ENCODE measurements around the gene OR6C75. TPM values are rescaled to one million over a fixed set of nuclear protein-coding genes. Genes with fewer than 3 reads are reported as not detected.
"Not testable (repeated sequence)": the region's sequence is repeated elsewhere in the genome, so short reads cannot be mapped to it uniquely, and the experiment has no call there.

Gene OR6C75
- polyA plus RNA-seq (2014; cell fraction: cytosol; rRNA removed) = not detected in 2 replicates
- polyA plus RNA-seq (2014; cell fraction: nucleus; rRNA removed) = not detected in 2 replicates

GRCh38 chr12:55362675-55363074 lies at the start of gene OR6C75:
Gene OR6C75, plus strand, starts transcription at chr12:55362975. Its CDS starts 2,136 bp downstream, at chr12:55365111.
- no peak for DNase-seq (ENCODE audit: low spot score)

GRCh38 chr12:55314043-55314442 lies 48.7 kb upstream of the OR6C75 start, which contains the start of gene OR6C1:
Gene OR6C1, plus strand, starts transcription at chr12:55314343. Its CDS starts 6,257 bp downstream, at chr12:55320600.
- DNase-seq (ENCODE audit: low spot score) = no peak

DNA sequence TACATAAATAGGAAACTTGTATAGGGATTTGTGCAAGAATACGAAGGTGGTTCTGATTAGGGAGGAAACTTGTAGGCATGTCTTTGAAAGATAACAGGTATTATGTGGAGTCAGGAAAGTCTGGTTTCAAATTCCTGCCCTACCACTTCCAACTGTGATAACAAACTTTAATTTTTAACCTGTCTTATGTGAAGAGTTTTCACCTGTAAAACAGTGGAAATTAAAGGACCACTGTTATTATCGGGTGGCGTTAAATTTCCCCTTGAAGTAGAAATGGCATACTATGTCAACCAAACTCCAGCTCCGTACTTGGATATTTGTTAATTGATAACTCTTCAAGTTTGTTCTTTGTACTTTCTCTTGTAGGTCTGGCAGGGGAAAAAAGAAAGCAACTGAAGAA lies 42.6 kb upstream of the OR6C75 start:
- no peak for DNase-seq (ENCODE audit: low spot score)

DNA sequence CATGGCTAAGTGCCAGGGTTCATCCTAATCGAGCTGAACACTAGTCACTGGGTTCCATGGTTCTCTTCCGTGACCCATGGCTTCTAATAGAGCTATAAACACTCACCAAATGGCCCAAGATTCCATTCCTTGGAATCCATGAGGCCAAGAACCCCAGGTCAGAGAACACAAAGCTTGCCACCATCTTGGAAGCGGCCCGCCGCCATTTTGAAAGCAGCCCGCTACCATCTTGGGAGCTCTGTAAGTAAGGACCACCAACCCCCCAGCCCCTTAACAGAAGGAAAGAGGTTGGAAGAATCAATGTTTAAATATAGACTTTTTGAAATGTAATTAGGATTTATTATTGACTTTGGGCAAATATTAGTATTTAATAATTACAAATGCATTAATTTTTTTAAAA lies 37.0 kb upstream of the OR6C75 start:
- not testable (repeated sequence) for DNase-seq (ENCODE audit: low spot score)

DNA sequence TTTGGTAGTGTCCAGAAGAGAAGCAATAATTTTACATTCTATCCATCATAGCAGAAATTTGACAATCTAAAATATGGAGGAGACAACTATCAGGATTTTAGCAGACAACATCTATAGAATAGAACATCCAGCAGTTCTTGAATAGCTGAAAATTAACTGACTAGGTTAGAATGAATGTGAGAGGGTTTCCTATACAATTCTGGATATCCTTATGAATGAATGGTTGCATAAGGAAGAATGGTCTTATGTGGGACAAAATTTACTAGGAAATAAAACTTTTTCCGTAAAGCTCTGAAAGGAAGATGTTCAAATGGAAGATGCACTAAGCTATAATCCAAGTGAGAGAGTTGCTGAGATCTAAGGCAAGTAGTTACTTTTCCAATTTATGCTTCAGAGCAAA lies 32.3 kb upstream of the OR6C75 start, which contains the start of gene OR6C3:
TSS of gene OR6C3 (plus strand) at position 301 of the 400 bp plus-strand sequence. CDS start 955 bp downstream, outside the sequence.
- no peak for DNase-seq (ENCODE audit: low spot score)

DNA sequence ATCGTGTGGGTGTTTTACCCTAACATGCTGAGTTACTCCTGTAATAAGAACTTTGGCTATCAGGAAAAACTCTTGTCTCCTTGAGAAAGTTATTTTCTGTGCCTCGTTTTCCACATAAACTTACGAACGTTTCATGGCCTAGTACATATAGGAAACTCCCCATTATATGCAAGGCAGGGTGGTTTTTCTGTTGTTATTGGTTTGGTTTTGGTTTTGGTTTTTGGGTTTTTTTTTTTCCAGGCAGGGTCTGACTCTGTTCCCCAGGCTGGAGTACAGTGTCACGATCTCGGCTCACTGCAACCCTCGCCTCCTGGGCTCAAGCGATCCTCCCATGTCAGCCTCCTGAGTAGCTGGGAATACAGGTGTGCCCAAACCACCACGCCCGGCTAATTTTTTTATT lies 26.8 kb upstream of the OR6C75 start:
- no peak for DNase-seq (ENCODE audit: low spot score)

DNA sequence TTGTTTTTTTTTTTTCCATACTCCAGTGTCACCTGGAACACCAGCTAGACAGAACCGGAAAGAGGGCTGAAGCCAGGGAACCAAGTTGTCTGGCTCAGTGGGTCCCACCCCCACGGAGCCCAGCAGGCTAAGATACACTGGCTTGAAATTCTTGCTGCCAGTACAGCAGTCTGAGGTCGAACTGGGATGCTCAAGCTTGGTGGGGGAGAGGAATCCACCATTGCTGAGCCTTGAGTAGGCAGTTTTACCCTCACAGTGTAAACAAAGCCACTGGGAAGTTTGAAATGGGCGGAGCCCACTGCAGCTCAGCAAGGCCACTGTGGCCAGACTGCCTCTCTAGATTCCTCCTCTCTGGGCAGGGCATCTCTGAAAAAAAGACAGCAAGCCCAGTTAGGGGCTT lies 7.4 kb upstream of the OR6C75 start:
- not testable (repeated sequence) for DNase-seq (ENCODE audit: low spot score)

DNA sequence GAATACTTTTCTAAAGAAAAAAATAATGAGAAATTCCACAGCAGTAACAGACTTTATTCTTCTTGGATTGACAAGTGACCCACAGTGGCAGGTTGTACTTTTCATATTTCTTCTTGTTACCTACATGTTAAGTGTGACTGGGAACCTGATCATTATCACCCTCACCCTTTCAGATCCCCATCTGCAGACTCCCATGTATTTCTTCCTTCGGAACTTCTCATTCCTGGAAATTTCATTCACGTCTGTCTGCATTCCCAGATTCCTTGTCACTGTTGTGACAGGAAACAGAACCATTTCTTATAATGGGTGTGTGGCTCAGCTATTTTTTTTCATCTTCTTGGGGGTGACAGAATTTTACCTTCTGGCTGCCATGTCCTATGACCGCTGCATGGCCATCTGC lies 2.3 kb downstream of the OR6C75 start:
- no peak for DNase-seq (ENCODE audit: low spot score)

DNA sequence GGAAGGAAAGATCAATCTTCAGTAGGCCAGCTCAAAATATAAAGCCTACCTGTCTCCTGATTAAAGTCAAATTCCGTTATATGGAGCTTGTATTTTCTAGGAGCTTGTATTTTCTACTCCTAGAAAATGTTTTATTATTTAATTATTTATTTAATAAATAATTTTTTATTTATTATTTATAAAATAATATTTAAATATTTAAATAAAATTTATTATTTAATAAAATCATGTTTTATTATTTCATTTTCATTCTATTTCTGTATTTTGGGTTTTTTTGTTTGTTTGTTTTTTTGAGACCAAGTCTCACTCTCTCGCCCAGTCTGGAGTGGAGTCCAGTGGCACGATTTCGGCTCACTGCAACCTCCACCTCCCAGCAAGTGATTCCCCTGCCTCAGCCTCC lies 9.7 kb downstream of the OR6C75 start:
- DNase-seq (ENCODE audit: low spot score) = no peak

DNA sequence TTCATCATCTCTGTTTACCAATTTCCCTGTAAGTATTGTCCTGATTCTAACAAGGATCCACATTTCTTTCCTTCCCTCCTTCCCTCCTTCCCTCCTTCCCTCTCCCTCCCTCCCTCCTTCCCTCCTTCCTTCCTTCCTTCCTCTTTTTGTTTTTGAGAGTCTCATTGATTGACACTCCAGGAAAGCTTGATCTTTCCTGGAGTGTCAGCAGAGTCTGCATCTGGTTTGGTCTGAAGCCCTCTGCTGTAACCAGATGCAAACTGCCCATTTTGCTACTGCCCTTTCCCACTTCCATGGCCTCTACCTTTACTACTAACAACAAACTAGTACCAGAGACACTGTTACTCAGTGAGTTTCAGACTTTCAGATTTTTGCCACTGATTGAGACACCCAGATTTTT lies 23.1 kb downstream of the OR6C75 start:
- DNase-seq (ENCODE audit: low spot score) = no peak

DNA sequence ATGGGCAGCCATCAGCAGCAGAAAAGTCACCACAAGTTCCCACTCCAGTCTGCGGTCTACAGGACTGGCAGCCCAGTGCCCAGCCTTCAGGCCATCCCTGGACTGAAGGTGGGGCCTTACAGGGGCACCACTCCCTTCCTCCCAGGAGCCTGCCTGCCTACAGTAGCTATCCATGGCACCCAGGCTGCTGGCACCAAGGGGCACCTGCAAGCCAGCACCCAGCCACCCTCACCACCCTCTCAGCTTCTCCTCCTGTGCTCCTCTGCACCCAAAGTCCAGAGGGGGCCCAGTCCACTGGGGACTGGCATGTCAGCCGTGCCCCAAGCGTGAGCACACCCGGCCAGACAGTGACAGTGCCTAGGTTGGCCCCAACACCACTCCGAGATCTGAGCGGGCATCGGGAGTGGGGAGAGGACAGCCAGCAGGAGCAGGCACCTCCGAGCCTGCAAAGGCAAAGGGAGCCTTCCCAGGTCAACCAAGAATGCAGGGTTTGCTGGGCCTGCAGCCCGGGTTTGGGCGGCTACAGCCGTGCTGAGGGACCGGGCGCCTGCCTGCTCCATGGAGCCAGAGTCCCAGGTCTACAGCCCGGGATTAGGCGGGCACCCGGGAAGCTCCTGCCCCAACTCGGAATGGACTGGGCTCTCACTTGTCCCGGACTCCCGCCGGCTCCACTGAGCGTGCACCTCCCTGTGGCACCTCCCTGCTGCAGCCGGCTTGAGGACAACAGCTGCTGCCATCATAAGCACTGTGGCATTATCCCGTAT lies 29.4 kb downstream of the OR6C75 start:
- no peak for DNase-seq (ENCODE audit: low spot score)

DNA sequence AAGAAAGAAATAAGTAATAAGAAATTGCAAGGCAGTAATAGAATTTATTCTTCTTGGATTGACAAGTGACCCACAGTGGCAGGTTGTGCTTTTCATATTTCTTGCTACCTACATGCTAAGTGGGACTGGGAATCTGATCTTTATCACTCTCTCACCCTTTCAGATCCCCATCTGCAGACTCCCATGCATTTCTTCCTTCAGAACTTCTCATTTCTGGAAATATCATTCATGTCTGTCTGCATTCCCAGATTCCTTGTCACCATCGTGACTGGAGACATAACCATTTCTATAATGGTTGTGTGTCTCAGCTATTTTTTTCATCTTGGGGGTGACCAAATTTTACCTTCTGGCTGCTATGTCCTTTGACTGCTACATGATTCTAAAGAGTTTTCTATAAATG lies 33.6 kb downstream of the OR6C75 start:
- no peak for DNase-seq (ENCODE audit: low spot score)

GRCh38 chr12:55400229-55400628 lies 37.5 kb downstream of the OR6C75 start, which contains the start of gene OR6C65:
Gene OR6C65, plus strand, starts transcription at chr12:55400529. Its CDS starts 0 bp downstream, at chr12:55400529.
- no peak for DNase-seq (ENCODE audit: low spot score)

- DNase-seq (ENCODE audit: low spot score) = no peak
Measured at GRCh38 chr12:55407866-55408265, 45.1 kb downstream of the OR6C75 start.

- not testable (repeated sequence) for DNase-seq (ENCODE audit: low spot score)
Measured at GRCh38 chr12:55409133-55409532, 46.4 kb downstream of the OR6C75 start.

DNA sequence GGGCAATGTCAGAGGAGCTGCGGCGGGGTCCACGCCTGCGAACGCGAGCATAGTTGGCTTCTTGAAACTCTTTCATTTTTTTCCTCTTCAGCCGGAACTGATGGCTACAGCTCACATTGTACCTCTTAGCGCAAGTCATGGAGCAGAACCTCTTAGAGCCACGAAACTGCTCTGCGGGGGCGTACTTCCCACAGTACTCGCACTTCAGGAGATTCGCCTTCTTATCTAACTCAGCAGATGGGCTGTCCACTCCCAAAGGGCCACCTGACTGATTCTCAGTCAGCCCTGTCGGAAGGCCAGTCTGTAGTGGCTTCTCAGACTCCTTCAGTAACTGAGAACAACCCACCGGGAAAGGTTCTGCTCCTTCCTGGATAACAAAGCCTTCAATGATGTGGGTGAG lies 49.4 kb downstream of the OR6C75 start:
- DNase-seq (ENCODE audit: low spot score) = not testable (repeated sequence)

DNA sequence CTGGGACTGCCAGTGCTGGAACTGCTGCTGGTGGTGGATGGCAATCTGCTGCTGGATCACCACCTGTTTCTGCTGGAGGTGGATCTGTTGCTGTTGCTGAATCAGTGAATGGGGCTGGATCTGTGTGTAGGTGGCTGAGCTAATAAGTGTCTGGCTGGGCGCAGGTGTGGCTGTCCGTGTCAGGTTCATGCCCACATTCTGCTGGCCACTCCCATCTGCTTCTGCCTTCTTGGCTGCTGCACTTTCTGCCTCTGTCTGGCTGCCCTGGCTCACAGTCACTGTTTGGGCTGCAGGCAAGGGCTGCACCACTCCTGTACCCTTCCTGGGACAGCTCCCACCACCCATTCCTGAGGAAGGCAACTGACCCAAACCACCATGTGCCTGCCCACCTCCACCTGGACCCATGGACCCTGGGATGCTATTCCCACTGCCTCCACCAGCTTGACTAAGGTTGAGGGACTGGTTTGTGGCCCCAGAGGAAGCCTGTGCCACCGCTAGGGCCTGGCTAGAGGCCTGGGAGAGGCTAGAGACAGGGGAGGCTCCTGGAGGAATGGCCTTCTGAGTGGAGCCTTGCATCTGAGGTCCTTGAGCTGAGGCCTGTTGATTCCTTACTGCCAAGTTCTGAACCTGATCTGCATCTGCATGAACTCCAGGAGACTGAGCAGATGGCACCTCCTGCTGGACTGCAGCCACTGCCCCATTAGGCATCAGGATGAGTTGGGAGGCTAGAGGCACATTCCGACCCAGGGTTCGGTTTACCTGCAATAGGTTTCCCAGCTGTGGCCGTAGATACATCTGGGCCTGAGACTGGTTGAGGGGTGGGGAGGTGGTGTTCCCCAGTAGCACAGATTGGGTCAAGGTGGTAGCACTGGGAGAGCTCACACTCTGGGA lies 51.0 kb downstream of the OR6C75 start:
- DNase-seq (ENCODE audit: low spot score) = not testable (repeated sequence)

GRCh38 chr12:55414396-55414823 lies 51.6 kb downstream of the OR6C75 start:
- DNase-seq (ENCODE audit: low spot score) = not testable (repeated sequence)

DNA sequence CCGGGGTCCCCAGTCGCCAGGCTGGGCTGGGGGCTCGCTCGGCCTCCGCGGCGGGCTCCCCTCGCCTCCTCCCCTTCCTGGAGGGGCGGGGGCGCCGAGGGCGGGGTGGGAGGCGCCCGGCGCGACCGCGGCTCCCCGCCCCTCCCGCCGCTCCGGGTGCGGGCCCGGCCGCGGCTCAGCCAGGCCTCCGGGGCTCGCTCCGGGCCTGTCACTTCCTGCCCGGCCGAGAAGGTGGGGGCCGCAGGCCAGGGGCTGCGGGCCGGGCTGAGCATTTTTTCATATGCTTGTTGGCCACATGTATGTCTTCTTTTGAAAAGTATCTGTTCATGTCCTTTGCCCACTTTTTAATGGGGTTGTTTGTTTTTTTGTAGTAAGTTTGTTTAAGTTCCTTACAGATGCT lies 52.1 kb downstream of the OR6C75 start:
- not testable (repeated sequence) for DNase-seq (ENCODE audit: low spot score)

DNA sequence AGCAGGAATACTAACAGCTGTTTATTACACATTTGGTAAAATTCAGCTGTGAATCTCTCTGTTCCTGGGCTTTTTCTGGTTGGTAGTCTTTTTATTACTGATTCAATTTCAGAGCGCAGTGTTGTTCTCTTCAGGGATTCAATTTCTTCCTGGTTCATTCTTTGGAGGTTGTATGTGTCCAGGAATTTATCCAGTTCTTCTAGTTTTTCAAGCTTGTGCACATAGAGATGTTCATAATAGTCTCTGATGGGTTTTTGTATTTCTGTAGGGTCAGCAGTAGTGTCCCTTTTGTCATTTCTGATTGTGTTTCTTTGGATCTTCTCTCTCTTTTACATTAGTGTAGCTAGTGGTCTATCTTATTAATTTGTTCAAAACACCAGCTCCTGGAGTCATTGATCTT lies 54.2 kb downstream of the OR6C75 start:
- no peak for DNase-seq (ENCODE audit: low spot score)
